NT2/D1 (cell line): ENCODE measurements around the gene EFCAB5.

Experiments used
- DNase-seq: peaks from one replicate; pipeline ENCODE4 v3.0.0-alpha.2; 2011; ENCODE audit warnings: low read depth, low spot score
- H3K27me3 ChIP-seq: 2 replicates; pipeline ENCODE4 v1.6.0; 2011; ENCODE audit warnings: mild to moderate bottlenecking; ENCODE audit not compliant: insufficient read length, insufficient read depth
- H3K36me3 ChIP-seq: 2 replicates; pipeline ENCODE4 v1.6.1; 2011; ENCODE audit warnings: mild to moderate bottlenecking, low read length, mixed read lengths; ENCODE audit not compliant: insufficient read depth, insufficient read length
- H3K4me1 ChIP-seq: 2 replicates; pipeline ENCODE4 v1.5.1; 2011; ENCODE audit not compliant: insufficient read depth, insufficient read length
- H3K4me3 ChIP-seq: 2 replicates; pipeline ENCODE4 v1.5.1; 2011; ENCODE audit warnings: low read depth; ENCODE audit not compliant: insufficient read length
- H3K9ac ChIP-seq: 2 replicates; pipeline ENCODE4 v1.6.0; 2011; ENCODE audit warnings: low read depth; ENCODE audit not compliant: insufficient read length
- H3K9me3 ChIP-seq: 2 replicates; pipeline ENCODE4 v1.5.1; 2011; ENCODE audit warnings: mild to moderate bottlenecking, low read length; ENCODE audit not compliant: insufficient read depth
- SUZ12 ChIP-seq: IDR thresholded peaks from 2 replicates; pipeline ENCODE4 v1.6.1; 2011; ENCODE audit not compliant: insufficient read length, insufficient read depth; ENCODE audit errors: extremely low read depth
- YY1 ChIP-seq: IDR thresholded peaks from 2 replicates; pipeline ENCODE4 v1.6.1; 2011; ENCODE audit not compliant: insufficient read length, insufficient read depth
- ZNF274 ChIP-seq: IDR thresholded peaks from 2 replicates; pipeline ENCODE4 v1.6.1; 2011; ENCODE audit warnings: mild to moderate bottlenecking, low read depth, low read length

EFCAB5 gene

DNA sequence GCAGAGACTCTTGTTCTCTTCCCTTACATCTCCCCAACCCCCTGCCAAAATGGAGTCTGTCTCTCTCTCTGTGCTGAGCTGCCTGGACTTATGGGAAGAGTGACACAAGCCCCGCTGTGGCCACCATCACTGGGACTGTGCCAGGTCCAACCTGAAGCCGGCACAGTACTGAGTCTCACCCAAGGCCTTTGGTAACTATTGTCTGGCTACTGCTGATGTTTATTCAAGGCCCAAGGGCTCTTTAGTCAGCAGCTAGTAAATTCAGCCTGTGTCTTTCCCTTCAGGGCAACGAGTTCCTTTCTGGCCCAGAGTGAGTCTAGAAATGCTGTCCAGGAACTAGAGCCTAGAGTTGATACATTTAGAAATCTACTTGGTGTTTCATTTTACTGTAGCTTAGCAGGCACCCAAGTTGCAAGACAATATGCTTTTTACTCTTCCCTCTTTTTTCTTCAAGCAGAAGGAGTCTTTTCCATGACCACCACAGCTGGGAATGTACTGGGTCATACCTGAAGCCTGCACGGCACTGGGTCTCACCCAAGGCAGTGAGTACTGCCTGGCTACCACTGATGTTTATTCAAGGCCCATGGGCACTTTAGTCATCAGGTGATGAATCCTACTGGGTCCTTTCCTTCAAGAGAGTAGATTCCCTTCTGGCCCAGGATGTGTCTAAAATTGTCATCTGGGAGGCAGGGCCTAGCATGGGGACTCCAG is 17.7 kb downstream of the EFCAB5 start:
- no peaks in the 10 kb centered on the region for H3K27me3 ChIP-seq
- TF ChIP-seq ZNF274 (no peak), SUZ12 (no peak), YY1 (no peak)
- no peaks in the 10 kb centered on the region for H3K4me1 ChIP-seq
- peaks cover 7% of the 10 kb centered on the region; the same call in 1 of the 2 replicates for H3K9me3 ChIP-seq
- DNase-seq = no peak
- no peak overlapping the region for H3K9ac ChIP-seq
- no peak overlapping the region for H3K4me3 ChIP-seq
- no peaks in the 10 kb centered on the region for H3K36me3 ChIP-seq

DNA sequence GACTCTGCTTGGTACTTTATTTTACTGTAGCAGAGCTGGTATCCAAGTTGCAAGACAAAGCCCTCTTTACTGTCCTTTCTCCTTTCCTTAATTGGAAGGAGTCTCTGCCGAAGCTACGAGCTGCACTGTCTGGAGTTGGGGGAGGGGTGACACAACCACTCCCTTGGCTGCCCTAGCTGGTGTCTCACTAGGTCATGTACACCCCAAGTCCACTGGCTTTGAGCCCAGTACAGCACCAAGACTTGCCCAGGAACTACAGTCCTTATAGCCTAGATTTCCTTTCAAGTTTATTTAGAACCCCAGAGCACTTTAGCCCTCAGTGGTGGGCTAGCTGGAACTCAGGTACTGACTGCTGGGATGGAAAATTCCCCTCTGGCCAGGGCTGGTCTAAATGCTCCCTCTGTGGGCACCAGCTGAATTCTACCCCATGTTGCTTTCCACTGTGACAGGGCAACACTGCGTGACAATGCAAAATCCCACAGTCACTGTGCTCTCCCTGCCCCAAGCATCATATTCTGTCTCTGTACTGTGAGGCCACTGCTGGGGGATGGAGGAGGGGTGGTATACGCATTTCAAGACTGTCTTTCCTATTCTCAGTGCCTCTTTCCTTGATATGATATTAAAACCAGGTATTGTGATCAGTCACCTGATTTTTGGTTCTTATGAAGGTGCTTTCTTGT is 18.4 kb downstream of the EFCAB5 start:
- H3K9me3 ChIP-seq = no peaks in the 10 kb centered on the region; the same call in 1 of the 2 replicates
- no peak overlapping the region for H3K4me3 ChIP-seq
- no peak for DNase-seq
- H3K4me1 ChIP-seq = no peaks in the 10 kb centered on the region
- no peaks in the 10 kb centered on the region for H3K27me3 ChIP-seq
- no peaks in the 10 kb centered on the region for H3K36me3 ChIP-seq
- H3K9ac ChIP-seq = no peak overlapping the region
- no peak for TF ChIP-seq SUZ12
- TF ChIP-seq ZNF274 = no peak
- no peak for TF ChIP-seq YY1

DNA sequence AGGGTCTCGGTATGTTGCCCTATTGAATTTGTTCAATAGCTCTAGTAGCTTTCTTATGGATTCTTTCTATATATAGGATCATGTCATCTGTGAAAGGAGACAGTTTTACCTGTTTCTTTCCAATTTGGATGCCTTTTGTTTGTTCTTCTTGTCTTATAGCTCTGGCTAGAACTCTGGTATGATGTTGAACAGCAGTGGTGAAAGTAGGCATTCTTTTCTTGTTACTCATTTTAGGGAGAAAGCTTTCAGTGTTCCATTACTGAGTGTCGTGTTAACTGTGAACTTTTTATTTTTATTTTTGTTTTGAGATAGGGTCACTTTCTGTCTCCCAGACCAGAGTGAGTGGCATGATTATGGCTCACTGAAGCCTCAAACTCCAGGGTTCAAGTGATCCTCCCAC is 21.2 kb downstream of the EFCAB5 start:
- no peak overlapping the region for H3K4me3 ChIP-seq
- no peak overlapping the region for H3K9ac ChIP-seq
- TF ChIP-seq SUZ12 (no peak), YY1 (no peak), ZNF274 (no peak)
- no peaks in the 10 kb centered on the region for H3K4me1 ChIP-seq
- no peaks in the 10 kb centered on the region; the same call in 1 of the 2 replicates for H3K9me3 ChIP-seq
- no peaks in the 10 kb centered on the region for H3K27me3 ChIP-seq
- DNase-seq = no peak
- no peaks in the 10 kb centered on the region for H3K36me3 ChIP-seq

DNA sequence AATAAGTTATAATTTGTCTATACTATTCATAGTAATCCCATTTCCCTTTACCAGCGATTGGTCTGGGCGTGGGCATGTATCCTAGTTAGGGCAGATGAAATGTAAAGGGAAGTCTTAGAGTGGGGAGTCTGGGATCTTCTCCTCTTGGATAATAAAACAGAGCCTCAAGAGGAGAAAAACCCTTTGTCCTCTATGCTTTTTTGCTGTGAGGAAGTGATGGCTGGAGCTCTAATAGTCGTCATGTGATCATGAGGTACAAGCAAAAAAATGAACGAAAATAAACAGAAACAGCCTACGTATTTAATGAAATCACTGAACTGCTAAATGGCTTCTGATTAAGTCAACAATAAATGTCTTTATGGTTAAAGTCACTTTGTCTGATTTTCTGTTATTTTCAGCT is 26.8 kb downstream of the EFCAB5 start:
- Histone ChIP-seq H3K9ac (no peak overlapping the region), H3K4me1 (no peaks in the 10 kb centered on the region), H3K9me3 (no peaks in the 10 kb centered on the region; the same call in 1 of the 2 replicates), H3K27me3 (no peaks in the 10 kb centered on the region), H3K36me3 (no peaks in the 10 kb centered on the region), H3K4me3 (no peak overlapping the region)
- DNase-seq = no peak
- TF ChIP-seq ZNF274 (no peak), SUZ12 (no peak), YY1 (no peak)

DNA sequence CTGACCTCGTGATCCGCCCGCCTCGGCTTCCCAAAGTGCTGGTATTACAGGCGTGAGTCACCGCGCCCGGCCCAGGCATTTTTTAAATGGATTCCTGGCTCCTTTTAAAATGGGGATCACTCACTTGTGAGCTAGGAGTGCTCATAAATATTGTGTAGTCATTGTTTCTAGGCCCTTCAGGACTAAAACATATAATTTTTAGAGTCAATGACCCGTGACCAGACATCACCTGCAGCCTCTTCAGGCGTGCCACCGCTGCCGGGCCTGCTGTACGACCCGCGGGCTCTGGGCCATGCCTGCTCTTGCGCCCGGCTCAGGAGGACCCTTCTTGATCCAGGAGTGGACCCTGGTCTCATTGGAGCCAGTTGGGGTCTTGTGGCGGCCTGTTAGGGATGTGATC is 30.8 kb downstream of the EFCAB5 start:
- TF ChIP-seq YY1 = no peak
- no peak for TF ChIP-seq ZNF274
- TF ChIP-seq SUZ12 = no peak
- no peaks in the 10 kb centered on the region for H3K36me3 ChIP-seq
- no peaks in the 10 kb centered on the region for H3K27me3 ChIP-seq
- no peaks in the 10 kb centered on the region for H3K4me1 ChIP-seq
- no peak overlapping the region for H3K9ac ChIP-seq
- H3K9me3 ChIP-seq = no peaks in the 10 kb centered on the region
- no peak for DNase-seq
- no peak overlapping the region for H3K4me3 ChIP-seq

DNA sequence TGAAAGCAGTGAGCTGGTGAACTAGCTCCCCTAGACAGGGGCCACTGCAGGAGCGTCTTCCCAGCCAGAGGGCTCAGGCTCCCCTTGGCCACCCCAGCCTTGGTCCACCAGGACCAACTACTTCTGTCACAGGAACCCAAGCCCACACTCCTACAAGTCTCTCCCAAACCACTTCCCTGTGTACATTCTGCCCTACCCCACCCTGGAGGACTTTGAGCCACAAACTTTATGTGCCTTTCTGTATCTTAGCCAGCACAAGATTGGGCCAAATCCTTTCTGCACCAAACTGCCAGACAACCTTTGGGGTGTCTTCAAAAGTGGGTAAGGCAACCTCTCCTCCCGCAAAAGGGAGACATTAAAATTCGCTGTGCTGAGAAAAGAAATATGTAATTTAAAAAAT is 31.6 kb downstream of the EFCAB5 start:
- H3K27me3 ChIP-seq = no peaks in the 10 kb centered on the region
- H3K36me3 ChIP-seq = no peaks in the 10 kb centered on the region
- H3K9ac ChIP-seq = no peak overlapping the region
- DNase-seq = no peak
- H3K9me3 ChIP-seq = no peaks in the 10 kb centered on the region
- H3K4me1 ChIP-seq = no peaks in the 10 kb centered on the region
- no peak overlapping the region for H3K4me3 ChIP-seq
- TF ChIP-seq SUZ12 (no peak), ZNF274 (no peak), YY1 (no peak)

DNA sequence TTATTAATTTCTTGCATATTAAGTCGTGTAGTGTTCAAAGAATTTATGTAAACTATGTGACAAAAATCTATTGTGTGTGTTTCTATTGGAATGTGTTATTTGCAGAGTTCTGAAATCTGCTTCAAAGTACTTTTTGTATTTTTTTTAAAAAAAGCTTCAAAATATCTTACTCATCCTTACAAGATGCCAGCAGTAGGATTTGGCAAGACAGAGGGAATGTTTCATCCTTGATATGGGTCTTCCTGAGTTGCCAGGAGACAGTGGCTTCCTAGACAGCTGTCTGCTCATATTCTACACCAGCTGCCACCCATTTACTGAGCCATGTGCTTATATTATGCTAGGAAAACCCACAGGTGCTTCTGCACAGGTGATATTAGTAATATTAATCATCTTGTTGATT is 36.4 kb downstream of the EFCAB5 start:
- Histone ChIP-seq H3K27me3 (no peaks in the 10 kb centered on the region), H3K4me1 (no peaks in the 10 kb centered on the region), H3K9ac (no peak overlapping the region), H3K4me3 (no peak overlapping the region), H3K9me3 (no peaks in the 10 kb centered on the region), H3K36me3 (no peaks in the 10 kb centered on the region)
- no peak for TF ChIP-seq YY1
- TF ChIP-seq ZNF274 = no peak
- TF ChIP-seq SUZ12 = no peak
- DNase-seq = no peak
